Thyroid gland (tissue), 4 donors: ENCODE results near the gene NRTN. TPM values are rescaled to one million over a fixed set of nuclear protein-coding genes. Genes with fewer than 3 reads are reported as not detected.
"Not testable (repeated sequence)": the region's sequence is repeated elsewhere in the genome, so short reads cannot be mapped to it uniquely, and the experiment has no call there.

Source experiments
- DNase-seq, 2 donors: peaks; one replicate each; pipeline ENCODE4 v3.0.0-alpha.2; 2019
- H3K27ac ChIP-seq, 3 donors: fragments of 200-600 bp; sonication (generic); 1 replicate in 2 of 3; 2 replicates in 1 of 3; pipeline ENCODE4 v1.5.1; 2016 to 2019; ENCODE audit warnings: mild to moderate bottlenecking in 1 of 3, moderate library complexity in 1 of 3
- H3K27me3 ChIP-seq: fragments of 200-600 bp; sonication (generic); one replicate; pipeline ENCODE4 v1.5.1; 2019
- H3K36me3 ChIP-seq, 2 donors: fragments of 200-600 bp; sonication (generic); one replicate each; pipeline ENCODE4 v1.5.1; 2016 to 2019
- H3K4me1 ChIP-seq, 2 donors: fragments of 200-600 bp; sonication (generic); one replicate each; pipeline ENCODE4 v1.5.1; 2017 to 2019
- H3K4me3 ChIP-seq, 3 donors: fragments of 200-600 bp; sonication (generic); replicated peaks in 1 of 3; 1 replicate in 2 of 3; 2 replicates in 1 of 3; pipeline ENCODE4 v1.5.1; 2016; ENCODE audit warnings: mild to moderate bottlenecking in 1 of 3
- H3K9me3 ChIP-seq: fragments of 200-600 bp; sonication (generic); one replicate; pipeline ENCODE4 v1.5.1; 2017
- POLR2A ChIP-seq, 2 donors: fragments of 450-650 bp; IDR thresholded peaks; one replicate each; pipeline ENCODE4 v1.6.1; 2017; ENCODE audit warnings: antibody characterized with exemption in 2 of 2, mild to moderate bottlenecking in 2 of 2, moderate library complexity in 1 of 2
- WGBS, 2 donors: methylation state at CpG; one replicate each; pipeline ENCODE4 v1.1.5; 2017; 5-methylcytosine and 5-hydroxymethylcytosine counted together
- intact Hi-C: fragments of 100-400 bp; cut with DNase I; formaldehyde crosslinking; loops from one replicate; pipeline ENCODE4 v1.15.1; 2023
- total RNA-seq, 4 donors: library from RNA; depleted of rRNA; stranded (reverse); fragments of >200 nt; gene quantifications; one replicate each; pipeline ENCODE4 v1.2.3, GENCODE V29; 2016
- TF ChIP-seq, protein P1 (sequence below), 6 experiments: fragments of 200-600 bp in 3 of 6; fragments of 450-650 bp in 3 of 6; sonication (generic) in 3 of 6; IDR thresholded peaks; one replicate each; pipeline ENCODE4 v1.5.1; 2016 to 2019; ENCODE audit warnings: antibody characterized with exemption in 6 of 6, mild to moderate bottlenecking in 2 of 6, inconsistent platforms in 1 of 6, moderate library complexity in 1 of 6

Gene NRTN
- total RNA-seq, 4 donors from 2014 or later = 0.71 to 8.1 (median 1.3) TPM

GRCh38 chr19:5844456-5845433 lies 39.9 kb downstream of the NRTN start:
- Histone ChIP-seq H3K4me1 (no peaks in the 10 kb centered on the region), H3K9me3 (no peaks in the 10 kb centered on the region), H3K27ac (no peak overlapping the region), H3K4me3 (no peak overlapping the region), H3K27me3 (no peaks in the 10 kb centered on the region), H3K36me3 (no peaks in the 10 kb centered on the region)
- intact Hi-C loops = no loop called here
- 88 to 91% methylated on average over 24 of the region's 24 CpGs for WGBS, 2 donors
- no peak for TF ChIP-seq POLR2A (IDR thresholded peaks at IDR 0.05)
- TF ChIP-seq, protein P1, sequence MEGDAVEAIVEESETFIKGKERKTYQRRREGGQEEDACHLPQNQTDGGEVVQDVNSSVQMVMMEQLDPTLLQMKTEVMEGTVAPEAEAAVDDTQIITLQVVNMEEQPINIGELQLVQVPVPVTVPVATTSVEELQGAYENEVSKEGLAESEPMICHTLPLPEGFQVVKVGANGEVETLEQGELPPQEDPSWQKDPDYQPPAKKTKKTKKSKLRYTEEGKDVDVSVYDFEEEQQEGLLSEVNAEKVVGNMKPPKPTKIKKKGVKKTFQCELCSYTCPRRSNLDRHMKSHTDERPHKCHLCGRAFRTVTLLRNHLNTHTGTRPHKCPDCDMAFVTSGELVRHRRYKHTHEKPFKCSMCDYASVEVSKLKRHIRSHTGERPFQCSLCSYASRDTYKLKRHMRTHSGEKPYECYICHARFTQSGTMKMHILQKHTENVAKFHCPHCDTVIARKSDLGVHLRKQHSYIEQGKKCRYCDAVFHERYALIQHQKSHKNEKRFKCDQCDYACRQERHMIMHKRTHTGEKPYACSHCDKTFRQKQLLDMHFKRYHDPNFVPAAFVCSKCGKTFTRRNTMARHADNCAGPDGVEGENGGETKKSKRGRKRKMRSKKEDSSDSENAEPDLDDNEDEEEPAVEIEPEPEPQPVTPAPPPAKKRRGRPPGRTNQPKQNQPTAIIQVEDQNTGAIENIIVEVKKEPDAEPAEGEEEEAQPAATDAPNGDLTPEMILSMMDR (IDR thresholded peaks at IDR 0.05) = no peak
- DNase-seq = no peak

GRCh38 chr19:5847846-5848245 lies 43.0 kb downstream of the NRTN start:
- H3K4me3 ChIP-seq, H3K27me3 ChIP-seq, DNase-seq, H3K9me3 ChIP-seq, H3K36me3 ChIP-seq, H3K27ac ChIP-seq, intact Hi-C loops: not testable (repeated sequence)
- H3K4me1 ChIP-seq = peaks cover 0 to 13% of the 10 kb centered on the region in 2 donors
- 82% methylated on average over 10 of the region's 10 CpGs for WGBS, 2 donors

- DNase-seq, H3K4me3 ChIP-seq, H3K9me3 ChIP-seq, H3K27me3 ChIP-seq, intact Hi-C loops, H3K27ac ChIP-seq, H3K36me3 ChIP-seq: not testable (repeated sequence)
- WGBS, 2 donors = 85 to 88% methylated on average over 5 of the region's 5 CpGs
- peaks cover 0 to 13% of the 10 kb centered on the region in 2 donors for H3K4me1 ChIP-seq
Observed at GRCh38 chr19:5848621-5849020, 43.8 kb downstream of the NRTN start.

DNA sequence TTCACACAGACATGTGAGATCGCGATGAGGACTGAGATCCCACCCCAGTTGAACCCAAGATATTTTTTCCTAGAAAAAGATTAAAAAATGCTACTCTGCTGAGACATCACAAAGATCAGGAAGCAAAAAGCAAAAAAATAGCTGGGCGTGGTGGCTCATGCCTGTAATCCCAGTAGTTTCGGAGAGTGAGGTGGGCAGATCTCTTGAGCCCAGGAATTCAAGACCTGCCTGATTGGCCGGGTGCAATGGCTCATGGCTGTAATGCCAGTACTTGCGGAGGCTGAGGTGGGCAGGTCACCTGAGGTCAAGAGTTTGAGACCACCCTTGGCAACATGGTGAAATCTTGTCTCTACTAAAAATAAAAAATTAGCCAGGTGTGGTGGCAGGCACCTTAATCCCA lies 45.3 kb downstream of the NRTN start:
- TF ChIP-seq, protein P1 (IDR thresholded peaks at IDR 0.05) = no peak
- no peak for TF ChIP-seq POLR2A (IDR thresholded peaks at IDR 0.05)
- Histone ChIP-seq H3K4me3 (no peak overlapping the region), H3K9me3 (no peaks in the 10 kb centered on the region), H3K4me1 (peaks cover 0 to 13% of the 10 kb centered on the region in 2 donors), H3K27me3 (no peaks in the 10 kb centered on the region), H3K36me3 (no peaks in the 10 kb centered on the region), H3K27ac (no peak overlapping the region)
- intact Hi-C loops = no loop called here
- WGBS, 2 donors = 82 to 88% methylated on average over 6 of the region's 6 CpGs
- no peak for DNase-seq

DNA sequence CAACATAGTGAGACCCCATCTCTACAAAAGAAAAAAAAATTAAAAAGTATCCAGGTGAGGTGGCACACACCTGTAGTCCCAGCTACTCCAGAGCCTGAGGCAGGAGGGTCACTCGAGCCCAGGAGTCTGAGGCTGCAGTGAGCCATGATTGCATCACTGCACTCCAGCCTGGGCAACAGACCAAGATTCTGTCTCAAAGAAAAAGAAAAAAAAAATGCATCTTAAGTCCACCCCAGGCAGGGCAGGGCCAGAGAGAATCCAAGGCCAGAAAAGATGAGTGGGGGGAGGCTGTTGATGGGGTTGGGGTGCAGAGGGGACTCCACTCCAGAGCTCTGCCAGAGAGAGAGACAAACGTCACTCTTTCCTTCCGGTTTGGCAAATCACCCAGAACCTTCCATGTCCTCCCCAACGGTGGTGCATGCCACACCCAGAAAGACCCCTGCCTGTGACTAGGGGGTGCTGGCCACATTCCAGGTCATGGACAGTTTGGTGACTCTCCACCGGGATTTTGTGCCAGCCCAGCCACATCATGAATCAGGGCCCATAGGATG lies 46.0 kb downstream of the NRTN start:
- TF ChIP-seq, protein P1 (IDR thresholded peaks at IDR 0.05) = no peak
- TF ChIP-seq POLR2A (IDR thresholded peaks at IDR 0.05) = no peak
- Histone ChIP-seq H3K27me3 (no peaks in the 10 kb centered on the region), H3K9me3 (no peaks in the 10 kb centered on the region), H3K27ac (no peak overlapping the region), H3K4me1 (peaks cover 0 to 13% of the 10 kb centered on the region in 2 donors), H3K36me3 (no peaks in the 10 kb centered on the region), H3K4me3 (no peak overlapping the region)
- intact Hi-C loops = no loop called here
- peak; percentile 85 to 86 for DNase-seq
- WGBS, 2 donors = 8% methylated on average over 5 of the region's 5 CpGs

GRCh38 chr19:5851302-5851701 lies 46.4 kb downstream of the NRTN start, which contains the start of gene FUT3:
Gene FUT3 (minus strand): TSS chr19:5851449.
- 65 to 72% methylated on average over 6 to 10 of the region's 10 CpGs for WGBS, 2 donors
- Histone ChIP-seq H3K36me3 (no peaks in the 10 kb centered on the region), H3K9me3 (no peaks in the 10 kb centered on the region), H3K27me3 (no peaks in the 10 kb centered on the region), H3K4me3 (no peak within 1 kb of the TSS), H3K4me1 (peaks cover 0 to 13% of the 10 kb centered on the region in 2 donors), H3K27ac (no peak within 1 kb of the TSS)
- DNase-seq = no peak
- intact Hi-C loops = no loop called here
- TF ChIP-seq POLR2A (IDR thresholded peaks at IDR 0.05) = no peak
- TF ChIP-seq, protein P1 (IDR thresholded peaks at IDR 0.05) = no peak

DNA sequence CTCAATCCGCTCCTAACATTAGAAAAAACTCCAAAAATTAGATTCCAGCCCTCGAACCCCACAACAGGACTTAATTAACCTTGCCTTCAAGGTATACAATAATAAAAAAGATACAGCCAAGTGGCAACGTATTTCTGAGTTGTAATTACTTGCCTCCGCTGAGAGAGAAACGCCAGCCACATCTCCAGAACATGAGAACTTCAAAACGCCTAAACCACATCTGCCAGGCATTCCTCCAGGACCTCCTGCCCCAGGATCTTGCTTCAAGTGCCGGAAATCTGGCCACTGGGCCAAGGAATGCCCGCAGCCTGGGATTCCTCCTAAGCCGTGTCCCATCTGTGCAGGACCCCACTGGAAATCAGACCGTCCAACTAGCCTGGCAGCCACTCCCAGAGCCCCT lies 49.3 kb downstream of the NRTN start:
- H3K36me3 ChIP-seq, H3K9me3 ChIP-seq, H3K27me3 ChIP-seq, H3K27ac ChIP-seq, DNase-seq, intact Hi-C loops, H3K4me3 ChIP-seq: not testable (repeated sequence)
- peaks cover 0 to 13% of the 10 kb centered on the region in 2 donors for H3K4me1 ChIP-seq
- WGBS, 2 donors = 85 to 88% methylated on average over 9 to 10 of the region's 10 CpGs

DNA sequence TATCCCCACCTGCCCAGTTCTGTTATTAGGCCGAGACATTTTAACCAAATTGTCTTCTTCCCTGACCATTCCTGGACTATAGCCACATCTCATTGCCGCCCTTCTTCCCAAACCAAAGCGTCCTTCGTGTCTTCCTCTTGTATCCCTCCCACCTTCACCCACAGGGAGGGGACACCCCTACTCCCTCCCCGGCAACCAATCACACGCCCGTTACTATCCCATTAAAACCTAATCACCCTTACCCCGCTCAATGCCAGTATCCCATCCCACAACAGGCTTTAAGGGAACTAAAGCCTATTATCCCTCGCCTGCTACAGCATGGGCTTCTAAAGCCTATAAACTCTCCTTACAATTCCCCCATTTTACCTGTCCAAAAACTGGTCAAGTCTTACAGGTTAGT lies 50.3 kb downstream of the NRTN start:
- DNase-seq, intact Hi-C loops, H3K27ac ChIP-seq, H3K9me3 ChIP-seq, H3K36me3 ChIP-seq, H3K4me3 ChIP-seq, H3K27me3 ChIP-seq: not testable (repeated sequence)
- 86 to 89% methylated on average over 9 of the region's 9 CpGs for WGBS, 2 donors
- H3K4me1 ChIP-seq = peaks cover 0 to 12% of the 10 kb centered on the region in 2 donors
